H9 (cell line): ENCODE results near the gene SRF. TPM values are rescaled to one million over a fixed set of nuclear protein-coding genes. Genes with fewer than 3 reads are reported as not detected.

Experiments used
- DNase-seq: peaks from one replicate; pipeline ENCODE4 v3.0.0-alpha.2; 2017
- H2AFZ ChIP-seq: one replicate; pipeline ENCODE4 v1.6.1; 2013; ENCODE audit warnings: mild to moderate bottlenecking, low read length, control low read depth, moderate library complexity
- H2AK5ac ChIP-seq: 2 replicates; pipeline ENCODE4 v1.6.1; 2013; ENCODE audit warnings: low read length, control low read depth, mixed read lengths; ENCODE audit not compliant: insufficient read length
- H2BK120ac ChIP-seq: one replicate; pipeline ENCODE4 v1.6.1; 2013; ENCODE audit warnings: low read depth, mild to moderate bottlenecking, low read length, control low read depth, inconsistent platforms; ENCODE audit not compliant: poor library complexity, severe bottlenecking
- H2BK12ac ChIP-seq: 2 replicates; pipeline ENCODE4 v1.6.1; 2013; ENCODE audit warnings: low read length, control low read depth, mixed read lengths, low read depth; ENCODE audit not compliant: insufficient read length
- H2BK15ac ChIP-seq: 2 replicates; pipeline ENCODE4 v1.6.1; 2013; ENCODE audit warnings: low read depth, low read length, control low read depth
- H2BK20ac ChIP-seq: one replicate; pipeline ENCODE4 v1.6.1; 2013; ENCODE audit warnings: low read depth, mild to moderate bottlenecking, low read length, control low read depth, inconsistent platforms; ENCODE audit not compliant: poor library complexity, severe bottlenecking
- H2BK5ac ChIP-seq: 2 replicates; pipeline ENCODE4 v1.6.1; 2013; ENCODE audit warnings: low read length, control low read depth, mixed read lengths; ENCODE audit not compliant: insufficient read length
- H3K14ac ChIP-seq: 2 replicates; pipeline ENCODE4 v1.6.1; 2013; ENCODE audit warnings: low read length, control low read depth; ENCODE audit not compliant: insufficient read depth
- H3K18ac ChIP-seq: 2 replicates; pipeline ENCODE4 v1.6.1; 2013; ENCODE audit warnings: low read depth, mild to moderate bottlenecking, mixed read lengths, low read length, control low read depth; ENCODE audit not compliant: insufficient read length
- H3K23ac ChIP-seq: 2 replicates; pipeline ENCODE4 v1.6.1; 2013; ENCODE audit warnings: low read length, control low read depth, mixed read lengths, low read depth; ENCODE audit not compliant: insufficient read length
- H3K23me2 ChIP-seq: 2 replicates; pipeline ENCODE4 v1.6.1; 2013; ENCODE audit warnings: low read depth, mild to moderate bottlenecking, mixed read lengths, low read length, control low read depth; ENCODE audit not compliant: insufficient read length, poor library complexity, severe bottlenecking
- H3K27ac ChIP-seq: 2 replicates; pipeline ENCODE4 v1.5.1; 2013; ENCODE audit warnings: low read length, control low read depth, mixed read lengths, low read depth; ENCODE audit not compliant: insufficient read length
- H3K27me3 ChIP-seq: 2 replicates; pipeline ENCODE4 v1.6.1; 2013; ENCODE audit warnings: low read length, control low read depth, inconsistent platforms; ENCODE audit not compliant: insufficient read depth
- H3K4ac ChIP-seq: 2 replicates; pipeline ENCODE4 v1.6.1; 2013; ENCODE audit warnings: low read depth, mild to moderate bottlenecking, control low read depth, inconsistent platforms, low read length, moderate library complexity
- H3K4me1 ChIP-seq: 2 replicates; pipeline ENCODE4 v1.6.1; 2013; ENCODE audit warnings: low read length, control low read depth, inconsistent platforms; ENCODE audit not compliant: insufficient read depth
- H3K4me2 ChIP-seq: 2 replicates; pipeline ENCODE4 v1.6.1; 2013; ENCODE audit warnings: low read length, control low read depth, mixed read lengths; ENCODE audit not compliant: insufficient read length, insufficient read depth
- H3K56ac ChIP-seq: 2 replicates; pipeline ENCODE4 v1.6.1; 2013; ENCODE audit warnings: low read depth, mild to moderate bottlenecking, mixed read lengths, low read length, control low read depth; ENCODE audit not compliant: insufficient read length
- H3K79me1 ChIP-seq: 2 replicates; pipeline ENCODE4 v1.6.1; 2013; ENCODE audit warnings: low read depth, mild to moderate bottlenecking, moderate library complexity, low read length, control low read depth, inconsistent platforms; ENCODE audit not compliant: insufficient read depth, poor library complexity, severe bottlenecking
- H3K79me2 ChIP-seq: 2 replicates; pipeline ENCODE4 v1.6.1; 2013; ENCODE audit warnings: low read length, control low read depth, inconsistent platforms; ENCODE audit not compliant: insufficient read depth
- H3K9ac ChIP-seq: 2 replicates; pipeline ENCODE4 v1.6.1; 2013; ENCODE audit warnings: low read length, control low read depth, mixed read lengths; ENCODE audit not compliant: insufficient read length; ENCODE audit errors: extremely low read depth
- H3K9me3 ChIP-seq: one replicate; pipeline ENCODE4 v1.6.1; 2013; ENCODE audit warnings: low read depth, low read length, inconsistent platforms; ENCODE audit not compliant: control insufficient read depth
- H3T11ph ChIP-seq: one replicate; pipeline ENCODE4 v1.6.1; 2013; ENCODE audit warnings: mild to moderate bottlenecking, low read length, control low read depth, inconsistent platforms
- H4K20me1 ChIP-seq: one replicate; pipeline ENCODE4 v1.6.1; 2013; ENCODE audit not compliant: control insufficient read depth, insufficient read length, insufficient read depth
- H4K5ac ChIP-seq: 2 replicates; pipeline ENCODE4 v1.6.1; 2013; ENCODE audit warnings: low read depth, mild to moderate bottlenecking, mixed read lengths, low read length, control low read depth; ENCODE audit not compliant: insufficient read length
- H4K8ac ChIP-seq: replicated peaks from 2 replicates; pipeline ENCODE4 v1.6.1; 2013; ENCODE audit warnings: low read length, control low read depth, mixed read lengths, low read depth; ENCODE audit not compliant: insufficient read length
- H4K91ac ChIP-seq: 2 replicates; pipeline ENCODE4 v1.6.1; 2013; ENCODE audit warnings: low read depth, mild to moderate bottlenecking, moderate library complexity, mixed read lengths, low read length, control low read depth; ENCODE audit not compliant: insufficient read length
- H3K27ac Mint-ChIP-seq, 3 experiments: 2 replicates in 2 of 3; 3 replicates in 1 of 3; pipeline ENCODE4 v1.8.0; 2020 to 2021; ENCODE audit warnings: mixed read lengths in 3 of 3, mild to moderate bottlenecking in 1 of 3, moderate library complexity in 1 of 3
- H3K27me3 Mint-ChIP-seq: 2 replicates; pipeline ENCODE4 v1.8.0; 2021; ENCODE audit warnings: low read depth, mild to moderate bottlenecking, moderate library complexity, mixed read lengths
- H3K36me3 Mint-ChIP-seq, 3 experiments: 2 replicates in 2 of 3; 3 replicates in 1 of 3; pipeline ENCODE4 v1.8.0; 2020 to 2021; ENCODE audit warnings: low read depth in 3 of 3, mixed read lengths in 3 of 3; ENCODE audit not compliant: insufficient read depth in 1 of 3
- H3K4me1 Mint-ChIP-seq, 2 experiments: 2 replicates each; pipeline ENCODE4 v1.8.0; 2020; ENCODE audit warnings: mixed read lengths in 2 of 2
- H3K4me3 Mint-ChIP-seq, 2 experiments: 2 replicates in 1 of 2; 3 replicates in 1 of 2; pipeline ENCODE4 v1.8.0; 2020 to 2021; ENCODE audit warnings: mild to moderate bottlenecking in 2 of 2, mixed read lengths in 2 of 2, moderate library complexity in 1 of 2
- H3K9me3 Mint-ChIP-seq, 2 experiments: 2 replicates in 1 of 2; 3 replicates in 1 of 2; pipeline ENCODE4 v1.8.0; 2020; ENCODE audit warnings: mild to moderate bottlenecking in 2 of 2, mixed read lengths in 2 of 2, moderate library complexity in 1 of 2
- WGBS: extraction: QIAGEN DNeasy Blood & Tissue Kit; methylation state at CpG from one replicate; pipeline ENCODE4 v1.1.7; 2013; ENCODE audit warnings: missing lambda C conversion rate, low lambda C conversion rate, mixed read lengths; ENCODE audit not compliant: insufficient read length; ENCODE audit errors: extremely low coverage; 5-methylcytosine and 5-hydroxymethylcytosine counted together
- total RNA-seq: library from RNA; stranded (reverse); gene quantifications from 2 replicates; pipeline ENCODE4 v1.2.1, GENCODE V29; 2021
- TF ChIP-seq, protein P1 (sequence below): fragments of 200-600 bp; sonication (generic); conservative IDR thresholded peaks from 3 replicates; pipeline ENCODE4 v1.8.0; 2021; ENCODE audit warnings: antibody characterized with exemption, mild to moderate bottlenecking

SRF gene
- total RNA-seq, 1 experiment from 2014 or later, result 57.5 TPM

DNA sequence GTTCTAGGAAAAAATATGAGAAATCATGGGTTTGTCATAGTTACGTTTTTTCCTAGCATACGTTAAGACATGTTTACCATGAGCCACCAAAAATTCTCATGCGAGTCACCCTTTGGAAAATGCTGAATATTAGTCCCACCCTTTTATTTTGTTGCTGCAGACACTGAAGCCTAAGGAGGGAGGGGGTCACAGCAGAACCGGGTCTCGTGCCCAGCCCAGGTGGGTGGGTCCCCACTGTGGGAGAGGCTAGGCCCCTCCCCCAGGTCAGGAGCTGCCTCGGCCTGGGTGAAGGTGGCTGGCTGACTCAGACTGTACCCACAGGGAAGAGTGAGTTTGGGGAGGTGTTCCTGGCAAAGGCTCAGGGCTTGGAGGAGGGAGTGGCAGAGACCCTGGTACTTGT is 26.2 kb upstream of the SRF start:
- no peak overlapping the region for H3K14ac ChIP-seq

More for the DNA sequence above, 26.2 kb upstream of the SRF start:
- Histone ChIP-seq H3K4me1 (no peaks in the 10 kb centered on the region), H3K23ac (no peak overlapping the region), H4K20me1 (no peaks in the 10 kb centered on the region), H2BK15ac (no peak overlapping the region), H2BK5ac (no peak overlapping the region), H3K18ac (no peak overlapping the region), H3K27me3 (no peaks in the 10 kb centered on the region), H2BK120ac (no peak overlapping the region), H3K56ac (no peak overlapping the region), H2BK12ac (no peak overlapping the region), H4K5ac (no peak overlapping the region), H2AK5ac (no peak overlapping the region), H2BK20ac (no peak overlapping the region), H3K9ac (no peak overlapping the region), H3K4me2 (no peak overlapping the region), H3K23me2 (no peaks in the 10 kb centered on the region), H3K79me1 (no peaks in the 10 kb centered on the region), H4K8ac (no peak overlapping the region), H4K91ac (no peak overlapping the region), H3T11ph (no peak overlapping the region), H3K79me2 (no peaks in the 10 kb centered on the region), H3K4ac (no peak overlapping the region), H3K9me3 (no peaks in the 10 kb centered on the region), H2AFZ (no peak overlapping the region), H3K27ac (no peak overlapping the region)
- DNase-seq, result no peak
- H3K4me3 Mint-ChIP-seq, result no peak overlapping the region
- WGBS, result no CpG with 5 or more reads among the region's 6 CpGs
- TF ChIP-seq, protein P1, sequence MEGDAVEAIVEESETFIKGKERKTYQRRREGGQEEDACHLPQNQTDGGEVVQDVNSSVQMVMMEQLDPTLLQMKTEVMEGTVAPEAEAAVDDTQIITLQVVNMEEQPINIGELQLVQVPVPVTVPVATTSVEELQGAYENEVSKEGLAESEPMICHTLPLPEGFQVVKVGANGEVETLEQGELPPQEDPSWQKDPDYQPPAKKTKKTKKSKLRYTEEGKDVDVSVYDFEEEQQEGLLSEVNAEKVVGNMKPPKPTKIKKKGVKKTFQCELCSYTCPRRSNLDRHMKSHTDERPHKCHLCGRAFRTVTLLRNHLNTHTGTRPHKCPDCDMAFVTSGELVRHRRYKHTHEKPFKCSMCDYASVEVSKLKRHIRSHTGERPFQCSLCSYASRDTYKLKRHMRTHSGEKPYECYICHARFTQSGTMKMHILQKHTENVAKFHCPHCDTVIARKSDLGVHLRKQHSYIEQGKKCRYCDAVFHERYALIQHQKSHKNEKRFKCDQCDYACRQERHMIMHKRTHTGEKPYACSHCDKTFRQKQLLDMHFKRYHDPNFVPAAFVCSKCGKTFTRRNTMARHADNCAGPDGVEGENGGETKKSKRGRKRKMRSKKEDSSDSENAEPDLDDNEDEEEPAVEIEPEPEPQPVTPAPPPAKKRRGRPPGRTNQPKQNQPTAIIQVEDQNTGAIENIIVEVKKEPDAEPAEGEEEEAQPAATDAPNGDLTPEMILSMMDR, result no peak
- H3K27ac Mint-ChIP-seq, result peak overlapping the region in 1 of 3 experiments; percentile 30; a peak in 1 of 7 replicates
- H3K27me3 Mint-ChIP-seq, result no peaks in the 10 kb centered on the region
- peaks cover 10% of the 10 kb centered on the region in 2 experiments for H3K4me1 Mint-ChIP-seq
- H3K36me3 Mint-ChIP-seq, result peaks cover 10 to 36% (median 27%) of the 10 kb centered on the region in 3 experiments
- H3K9me3 Mint-ChIP-seq, result no peaks in the 10 kb centered on the region
